OCI-LY1 (cell line): ENCODE results near the gene MAFB.

Experiments
- H2AFZ ChIP-seq: fragments of 200-600 bp; sonication (generic), shearing (Covaris generic); 2 replicates; pipeline ENCODE4 v1.6.0; 2014; ENCODE audit warnings: antibody characterized with exemption, mild to moderate bottlenecking, low read length
- H3F3A ChIP-seq: fragments of 200-600 bp; sonication (generic), shearing (Covaris generic); 2 replicates; pipeline ENCODE4 v1.6.0; 2014; ENCODE audit warnings: mild to moderate bottlenecking, antibody characterized with exemption, low read length, moderate library complexity; ENCODE audit not compliant: insufficient read depth
- H3K27ac ChIP-seq: fragments of 200-600 bp; sonication (generic); 2 replicates; pipeline ENCODE4 v1.5.1; 2014; ENCODE audit warnings: low read length, mixed run types, mild to moderate bottlenecking, low read depth; ENCODE audit not compliant: poor library complexity, severe bottlenecking
- H3K27me3 ChIP-seq: fragments of 200-600 bp; sonication (generic); 2 replicates; pipeline ENCODE4 v1.6.0; 2014; ENCODE audit warnings: antibody characterized with exemption, mild to moderate bottlenecking, low read length, moderate library complexity; ENCODE audit not compliant: insufficient read depth
- H3K36me3 ChIP-seq: fragments of 200-600 bp; sonication (generic); 2 replicates; pipeline ENCODE4 v1.6.1; 2014; ENCODE audit warnings: mild to moderate bottlenecking, antibody characterized with exemption, low read length, moderate library complexity, mixed read lengths; ENCODE audit not compliant: insufficient read depth
- H3K4me1 ChIP-seq: fragments of 200-600 bp; sonication (generic); 2 replicates; pipeline ENCODE4 v1.5.1; 2014; ENCODE audit warnings: mild to moderate bottlenecking, low read length, moderate library complexity; ENCODE audit not compliant: insufficient read depth, severe bottlenecking
- H3K4me2 ChIP-seq: fragments of 200-600 bp; sonication (generic), shearing (Covaris generic); 2 replicates; pipeline ENCODE4 v1.6.1; 2014; ENCODE audit warnings: low read length
- H3K4me3 ChIP-seq: fragments of 200-600 bp; sonication (generic); 2 replicates; pipeline ENCODE4 v1.5.1; 2014; ENCODE audit warnings: low read length, low read depth, mild to moderate bottlenecking, mixed read lengths; ENCODE audit not compliant: poor library complexity, severe bottlenecking
- H3K79me2 ChIP-seq: fragments of 200-600 bp; shearing (Covaris generic); 2 replicates; pipeline ENCODE4 v1.6.1; 2016; ENCODE audit warnings: mixed run types, low read length, mixed read lengths; ENCODE audit not compliant: insufficient read depth
- H3K9ac ChIP-seq: fragments of 200-600 bp; sonication (generic), shearing (Covaris generic); 2 replicates; pipeline ENCODE4 v1.6.1; 2014; ENCODE audit warnings: mild to moderate bottlenecking, low read length, mixed read lengths
- H3K9me2 ChIP-seq: fragments of 200-600 bp; sonication (generic), shearing (Covaris generic); 2 replicates; pipeline ENCODE4 v1.6.1; 2014; ENCODE audit warnings: low read depth, mild to moderate bottlenecking, low read length, mixed read lengths
- H3K9me3 ChIP-seq: fragments of 200-600 bp; shearing (Covaris generic); 2 replicates; pipeline ENCODE4 v1.6.1; 2014; ENCODE audit warnings: low read length, mixed read lengths
- H4K20me1 ChIP-seq: fragments of 200-600 bp; sonication (generic), shearing (Covaris generic); 2 replicates; pipeline ENCODE4 v1.6.0; 2016; ENCODE audit warnings: mild to moderate bottlenecking, low read length; ENCODE audit not compliant: insufficient read depth
- EZH2 ChIP-seq: fragments of 200-600 bp; sonication (generic), shearing (Covaris generic); IDR thresholded peaks from 2 replicates; pipeline ENCODE4 v1.8.0; 2017; ENCODE audit warnings: borderline replicate concordance, mixed run types, mild to moderate bottlenecking, antibody characterized with exemption, low read length, moderate library complexity, mixed read lengths
- TF ChIP-seq, protein P1 (sequence below): fragments of 200-600 bp; sonication (generic), shearing (Covaris generic); IDR thresholded peaks from 2 replicates; pipeline ENCODE4 v1.5.1; 2017; ENCODE audit warnings: mild to moderate bottlenecking, antibody characterized with exemption, low read length, moderate library complexity, mixed read lengths

Gene MAFB

DNA sequence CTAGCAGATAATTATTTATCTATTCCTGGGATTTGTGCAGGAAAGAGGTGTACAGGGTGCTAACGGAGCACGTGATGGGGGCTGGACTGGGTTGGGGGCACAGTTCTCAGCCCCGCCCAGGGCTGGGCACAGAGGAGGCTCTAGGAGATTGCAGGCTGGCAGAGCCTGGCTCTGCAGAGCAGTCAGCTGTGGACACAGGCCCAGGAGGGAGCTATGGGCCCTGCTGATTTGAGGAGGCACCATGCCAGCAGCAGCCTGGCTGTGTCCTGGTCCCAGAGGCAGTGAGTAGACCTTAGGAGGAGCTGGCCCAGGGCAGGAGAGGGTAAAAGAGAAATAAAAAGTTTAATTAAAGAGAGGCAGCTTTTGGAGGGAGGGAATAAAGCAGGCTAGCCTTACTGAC, 19.3 kb downstream of the MAFB start:
- H3K36me3 ChIP-seq: no peaks in the 10 kb centered on the region
- H3K4me1 ChIP-seq: no peaks in the 10 kb centered on the region
- H4K20me1 ChIP-seq: no peaks in the 10 kb centered on the region
- H3K27ac ChIP-seq: no peak overlapping the region
- H3K4me3 ChIP-seq: no peak overlapping the region
- H3K4me2 ChIP-seq: no peak overlapping the region
- TF ChIP-seq EZH2: no peak
- TF ChIP-seq, protein P1, sequence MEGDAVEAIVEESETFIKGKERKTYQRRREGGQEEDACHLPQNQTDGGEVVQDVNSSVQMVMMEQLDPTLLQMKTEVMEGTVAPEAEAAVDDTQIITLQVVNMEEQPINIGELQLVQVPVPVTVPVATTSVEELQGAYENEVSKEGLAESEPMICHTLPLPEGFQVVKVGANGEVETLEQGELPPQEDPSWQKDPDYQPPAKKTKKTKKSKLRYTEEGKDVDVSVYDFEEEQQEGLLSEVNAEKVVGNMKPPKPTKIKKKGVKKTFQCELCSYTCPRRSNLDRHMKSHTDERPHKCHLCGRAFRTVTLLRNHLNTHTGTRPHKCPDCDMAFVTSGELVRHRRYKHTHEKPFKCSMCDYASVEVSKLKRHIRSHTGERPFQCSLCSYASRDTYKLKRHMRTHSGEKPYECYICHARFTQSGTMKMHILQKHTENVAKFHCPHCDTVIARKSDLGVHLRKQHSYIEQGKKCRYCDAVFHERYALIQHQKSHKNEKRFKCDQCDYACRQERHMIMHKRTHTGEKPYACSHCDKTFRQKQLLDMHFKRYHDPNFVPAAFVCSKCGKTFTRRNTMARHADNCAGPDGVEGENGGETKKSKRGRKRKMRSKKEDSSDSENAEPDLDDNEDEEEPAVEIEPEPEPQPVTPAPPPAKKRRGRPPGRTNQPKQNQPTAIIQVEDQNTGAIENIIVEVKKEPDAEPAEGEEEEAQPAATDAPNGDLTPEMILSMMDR: no peak
- H3K9me3 ChIP-seq: no peaks in the 10 kb centered on the region
- no peaks in the 10 kb centered on the region for H3K79me2 ChIP-seq
- no peak overlapping the region for H3K9ac ChIP-seq
- no peak overlapping the region for H2AFZ ChIP-seq
- no peaks in the 10 kb centered on the region for H3K9me2 ChIP-seq
- no peaks in the 10 kb centered on the region for H3F3A ChIP-seq
- no peaks in the 10 kb centered on the region for H3K27me3 ChIP-seq

DNA sequence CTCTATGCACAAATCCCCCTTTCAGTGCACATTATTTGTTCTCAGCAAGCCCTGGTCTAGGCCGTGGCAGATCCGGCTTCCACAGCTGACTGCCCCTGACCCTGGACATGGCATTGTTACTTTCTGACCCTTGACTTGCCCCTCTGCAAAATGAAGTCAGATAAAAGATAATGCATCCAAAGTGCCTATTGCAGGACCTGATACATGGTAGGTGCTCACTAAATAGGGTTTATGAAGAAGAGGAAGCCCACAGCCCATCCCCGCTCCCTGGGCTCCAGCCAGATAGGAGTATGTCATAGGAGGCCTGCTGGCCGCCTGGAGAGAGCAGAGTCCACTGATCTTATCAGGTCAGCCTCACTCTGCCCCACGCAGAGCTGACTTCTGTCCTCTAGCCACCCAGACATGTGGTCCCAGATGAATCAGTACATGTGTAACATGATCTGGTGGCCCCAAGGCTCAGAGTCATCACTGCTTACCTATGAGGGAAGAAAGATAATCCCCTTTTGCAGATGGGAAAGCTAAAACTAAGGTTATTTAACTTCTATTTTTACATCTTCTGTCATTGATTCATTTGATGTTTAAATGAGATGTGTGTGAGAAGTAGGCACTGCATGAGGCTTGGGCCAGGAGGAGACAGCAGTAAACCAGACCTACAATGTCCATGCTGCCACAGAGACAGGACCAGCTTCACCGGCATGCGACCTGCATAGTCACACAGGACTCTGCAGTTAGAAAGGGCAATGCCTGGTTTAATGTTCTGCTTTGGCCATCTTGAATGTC, 20.4 kb downstream of the MAFB start:
- no peak overlapping the region for H3K27ac ChIP-seq
- no peaks in the 10 kb centered on the region for H3K79me2 ChIP-seq
- no peaks in the 10 kb centered on the region for H3F3A ChIP-seq
- H3K27me3 ChIP-seq: no peaks in the 10 kb centered on the region
- no peak overlapping the region for H2AFZ ChIP-seq
- H3K4me3 ChIP-seq: no peak overlapping the region
- H3K36me3 ChIP-seq: no peaks in the 10 kb centered on the region
- H4K20me1 ChIP-seq: no peaks in the 10 kb centered on the region
- H3K9me2 ChIP-seq: no peaks in the 10 kb centered on the region
- H3K9ac ChIP-seq: no peak overlapping the region
- no peak overlapping the region for H3K4me2 ChIP-seq
- TF ChIP-seq, protein P1: no peak
- TF ChIP-seq EZH2: no peak
- no peaks in the 10 kb centered on the region for H3K4me1 ChIP-seq
- no peaks in the 10 kb centered on the region for H3K9me3 ChIP-seq

DNA sequence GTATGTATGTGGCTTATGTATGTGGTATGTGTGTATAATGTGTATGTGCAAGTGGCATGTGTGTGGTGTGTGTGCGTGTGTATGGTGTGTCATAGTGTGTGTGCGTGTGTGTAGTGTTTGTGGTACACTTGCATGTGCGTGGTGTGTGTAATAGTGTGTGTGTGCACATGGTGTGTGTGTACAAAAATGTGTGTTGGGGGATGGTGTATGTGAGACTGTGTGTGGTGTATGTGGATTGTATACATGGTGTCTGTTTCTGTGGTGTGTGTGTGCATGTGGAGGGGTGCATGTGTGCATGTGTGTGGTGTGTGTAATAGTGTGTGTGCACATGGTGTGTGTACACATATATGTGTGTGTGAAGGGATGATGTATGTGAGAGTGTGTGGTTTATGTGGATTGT, 21.5 kb downstream of the MAFB start:
- H3K27ac ChIP-seq: no peak overlapping the region
- H3K9me3 ChIP-seq: no peaks in the 10 kb centered on the region
- H3K9me2 ChIP-seq: no peaks in the 10 kb centered on the region
- H3K9ac ChIP-seq: no peak overlapping the region
- no peak overlapping the region for H2AFZ ChIP-seq
- no peaks in the 10 kb centered on the region for H3K4me1 ChIP-seq
- H3K36me3 ChIP-seq: no peaks in the 10 kb centered on the region
- TF ChIP-seq EZH2: no peak
- TF ChIP-seq, protein P1: no peak
- H3K79me2 ChIP-seq: no peaks in the 10 kb centered on the region
- H3K27me3 ChIP-seq: no peaks in the 10 kb centered on the region
- no peaks in the 10 kb centered on the region for H4K20me1 ChIP-seq
- no peak overlapping the region for H3K4me2 ChIP-seq
- no peak overlapping the region for H3K4me3 ChIP-seq
- H3F3A ChIP-seq: no peaks in the 10 kb centered on the region
